Fibroblast of the conjunctiva (primary cell): ENCODE data around the gene WDR45B.
"Not testable (repeated sequence)": the region's sequence is repeated elsewhere in the genome, so short reads cannot be mapped to it uniquely, and the experiment has no call there.

Source experiments
- DNase-seq: peaks from one replicate; pipeline ENCODE4 v3.0.0-alpha.2; 2010; ENCODE audit warnings: low read depth

Gene WDR45B

DNA sequence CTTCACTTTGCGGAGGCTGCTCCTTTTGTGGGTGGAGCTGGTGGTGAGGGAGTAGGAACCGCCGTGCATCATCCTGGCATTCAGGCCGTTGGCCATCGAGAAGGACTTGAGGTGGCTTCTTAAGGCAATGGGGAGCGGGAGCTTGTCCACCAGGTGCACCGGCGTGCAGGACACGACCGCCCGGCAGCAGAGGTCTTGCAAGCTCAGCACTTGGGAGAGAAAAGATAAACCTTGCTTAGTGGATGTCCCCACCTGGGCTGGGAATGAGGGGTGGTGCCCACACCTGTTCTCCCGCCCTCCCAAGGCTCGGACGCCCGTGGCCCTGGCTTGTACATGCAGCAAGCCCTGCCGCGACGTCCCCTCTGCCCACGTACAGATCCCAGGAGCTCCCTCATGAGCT lies 9.7 kb upstream of the WDR45B start:
- no peak for DNase-seq

DNA sequence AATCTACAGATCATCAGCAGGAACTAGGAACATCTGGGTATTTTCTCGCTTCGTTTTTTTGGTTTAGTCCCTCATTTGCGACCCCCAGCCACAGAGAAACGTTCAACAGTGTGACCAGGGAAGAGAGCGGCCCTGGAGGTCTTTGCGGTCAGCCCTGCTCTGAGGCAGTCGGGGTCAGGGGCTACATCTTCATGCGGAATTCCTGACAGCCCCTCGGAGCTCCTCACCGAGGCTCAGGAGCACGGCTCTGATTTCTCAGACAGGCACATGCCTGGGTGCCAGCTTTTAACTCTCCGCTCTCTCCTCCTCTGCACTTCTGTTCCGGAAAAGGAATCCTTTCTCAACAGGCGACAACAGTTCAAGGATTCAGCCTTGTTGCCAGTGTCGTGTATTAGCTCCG lies 8.0 kb upstream of the WDR45B start:
- DNase-seq: no peak

DNA sequence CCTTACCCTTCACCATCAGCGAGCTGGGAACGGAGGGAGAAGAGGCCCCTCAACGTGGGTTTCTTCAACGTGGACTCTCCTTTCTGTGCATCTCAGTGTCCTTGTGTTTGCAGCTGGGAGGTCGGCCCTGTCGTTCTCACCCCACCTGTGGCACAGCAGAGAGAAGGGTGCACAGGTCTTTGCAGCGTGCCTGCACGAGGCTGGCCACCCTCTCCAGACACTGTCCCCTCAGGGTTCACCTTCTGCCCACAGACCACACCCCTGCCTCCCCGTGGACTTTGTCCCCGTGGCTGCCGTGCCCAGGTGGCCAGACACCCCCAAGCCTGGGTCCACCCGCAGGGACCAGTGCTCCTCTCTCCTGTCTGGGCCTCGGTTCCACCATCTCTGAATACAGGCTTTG lies 7.3 kb upstream of the WDR45B start:
- no peak for DNase-seq

DNA sequence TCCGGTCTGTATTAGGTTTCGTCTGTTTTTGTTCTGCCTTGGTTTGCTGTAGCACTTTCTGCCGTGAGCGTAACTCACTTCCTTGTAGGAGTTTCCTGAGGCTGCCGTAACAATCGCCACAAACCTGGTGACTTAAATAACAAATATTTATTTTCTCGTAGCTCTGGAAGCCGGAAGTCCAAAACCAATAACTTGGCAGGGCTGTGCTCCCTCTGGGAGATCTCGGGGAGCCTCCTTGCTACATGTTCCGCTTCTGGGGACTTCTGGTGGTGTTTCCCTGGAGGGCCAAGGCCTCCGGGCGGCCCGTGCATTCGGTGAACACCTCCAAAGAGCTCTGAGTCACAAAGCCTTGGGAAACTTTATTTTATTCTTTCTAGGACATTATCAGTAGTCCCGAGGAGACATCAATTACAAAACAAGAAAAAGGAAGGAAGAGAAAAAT lies 6.8 kb upstream of the WDR45B start:
- DNase-seq: no peak

DNA sequence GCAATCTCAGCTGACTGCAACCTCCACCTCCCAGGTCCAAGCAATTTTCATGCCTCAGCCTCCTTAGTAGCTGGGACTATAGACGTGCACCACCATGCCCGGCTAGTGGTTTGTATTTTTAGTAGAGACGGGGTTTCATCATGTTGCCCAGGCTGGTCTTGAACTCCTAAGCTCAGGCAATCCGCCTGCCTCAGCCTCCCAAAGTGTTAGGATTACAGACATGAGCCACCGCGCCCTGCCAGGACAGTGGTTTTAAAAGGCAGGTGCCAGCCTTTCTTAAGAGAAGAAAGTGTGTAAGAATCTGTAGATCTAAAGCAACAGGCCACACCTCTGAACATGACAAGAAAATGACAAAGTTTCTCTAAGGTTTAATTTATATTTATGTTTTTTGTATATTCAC lies 6.4 kb upstream of the WDR45B start:
- DNase-seq: not testable (repeated sequence)

DNA sequence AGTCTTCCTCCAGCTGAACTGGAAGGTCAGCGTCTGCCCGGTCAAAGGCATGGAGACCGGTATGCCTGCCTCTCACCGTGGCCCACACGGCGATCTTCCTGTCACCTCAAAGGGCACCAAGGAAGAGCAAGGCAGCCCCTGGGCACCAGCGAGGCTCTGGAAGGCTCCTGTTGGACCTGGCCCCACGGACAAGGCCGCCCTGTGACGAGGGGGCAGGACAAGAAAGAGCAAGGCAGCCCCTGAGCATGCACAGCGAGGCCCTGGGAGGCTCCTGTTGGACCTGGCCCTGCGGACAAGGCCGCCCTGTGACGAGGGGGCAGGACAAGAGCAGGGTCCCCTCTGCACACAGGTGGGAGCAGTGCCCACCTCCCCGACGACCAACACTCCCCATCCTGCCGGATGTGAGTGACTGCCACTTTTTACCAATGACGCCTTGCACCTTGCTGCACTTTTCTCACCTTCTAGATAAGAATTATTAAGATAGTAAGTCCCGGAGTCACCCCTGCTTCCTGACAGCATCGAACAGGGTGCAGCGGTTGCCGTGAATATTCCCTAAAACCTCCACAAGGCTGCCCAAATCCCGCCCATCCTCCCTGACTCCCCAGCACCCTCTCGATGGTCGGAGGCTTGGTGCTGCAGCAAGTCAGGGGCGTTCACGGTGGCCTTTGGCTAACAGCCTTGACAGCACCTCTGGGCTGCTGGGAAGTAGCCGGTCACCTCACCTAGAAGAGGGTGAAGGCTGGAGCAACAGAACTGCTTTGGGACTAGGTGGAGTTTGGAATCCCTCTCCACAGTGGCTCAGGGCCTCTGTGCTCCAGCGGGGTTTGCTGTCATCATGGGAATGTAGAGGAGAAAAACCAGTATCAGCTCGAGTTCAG lies 5.6 kb upstream of the WDR45B start:
- DNase-seq: no peak

DNA sequence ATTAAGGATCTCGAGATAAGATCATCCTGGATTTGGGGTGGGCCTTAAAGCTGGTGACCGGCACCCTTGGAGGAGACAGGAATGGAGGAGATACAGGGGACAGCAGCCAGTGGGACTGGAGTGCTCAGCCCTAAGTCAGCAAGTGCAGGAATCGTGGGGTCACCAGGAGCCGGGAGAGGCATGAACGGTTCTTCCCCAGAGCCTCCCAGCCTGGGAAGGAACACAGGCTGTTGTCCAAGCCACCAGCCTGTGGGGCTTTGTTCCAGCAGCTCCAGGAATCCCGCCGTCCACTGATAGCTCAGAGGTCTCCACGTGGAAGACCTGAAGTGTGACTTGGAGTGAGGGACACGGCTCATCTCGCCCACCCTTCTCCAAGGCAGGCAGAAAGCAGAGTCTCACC lies 2.5 kb upstream of the WDR45B start:
- no peak for DNase-seq

DNA sequence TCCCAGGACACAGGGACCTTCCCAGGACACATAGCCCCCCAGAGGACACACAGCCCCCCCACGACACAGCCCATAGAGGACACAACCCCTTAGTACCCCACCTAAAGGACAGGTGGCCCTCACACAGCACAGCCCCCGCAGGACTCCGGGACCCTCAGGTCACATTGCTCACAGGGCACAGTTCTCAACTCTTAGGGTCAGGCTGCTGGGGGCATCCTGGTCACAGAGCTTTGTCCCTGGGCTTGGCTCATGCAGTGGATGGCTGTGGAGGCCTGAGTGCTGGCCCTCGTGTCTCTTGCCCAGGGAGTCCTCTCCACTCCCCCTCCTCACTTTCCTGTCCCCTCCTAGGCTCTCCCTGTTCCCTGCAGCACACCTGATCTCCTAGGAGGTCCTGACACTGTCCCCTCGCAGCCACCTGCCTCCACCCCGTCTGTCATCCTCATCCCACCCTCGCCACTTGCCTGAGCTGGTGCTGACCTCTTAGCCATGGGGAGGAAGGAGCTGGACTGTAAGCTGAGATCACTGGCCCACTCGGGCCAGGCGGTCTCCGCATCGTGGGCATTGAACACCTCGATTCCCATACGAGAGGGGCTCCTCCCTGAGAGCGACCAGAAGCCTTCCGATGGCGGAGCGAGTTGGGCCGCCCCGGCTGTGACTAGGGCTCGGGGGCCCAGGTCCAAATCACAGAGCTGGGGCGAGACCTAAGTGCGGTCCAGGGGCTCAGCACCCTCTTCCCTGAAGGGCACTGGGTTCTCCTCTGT lies 1.4 kb upstream of the WDR45B start:
- DNase-seq: no peak

DNA sequence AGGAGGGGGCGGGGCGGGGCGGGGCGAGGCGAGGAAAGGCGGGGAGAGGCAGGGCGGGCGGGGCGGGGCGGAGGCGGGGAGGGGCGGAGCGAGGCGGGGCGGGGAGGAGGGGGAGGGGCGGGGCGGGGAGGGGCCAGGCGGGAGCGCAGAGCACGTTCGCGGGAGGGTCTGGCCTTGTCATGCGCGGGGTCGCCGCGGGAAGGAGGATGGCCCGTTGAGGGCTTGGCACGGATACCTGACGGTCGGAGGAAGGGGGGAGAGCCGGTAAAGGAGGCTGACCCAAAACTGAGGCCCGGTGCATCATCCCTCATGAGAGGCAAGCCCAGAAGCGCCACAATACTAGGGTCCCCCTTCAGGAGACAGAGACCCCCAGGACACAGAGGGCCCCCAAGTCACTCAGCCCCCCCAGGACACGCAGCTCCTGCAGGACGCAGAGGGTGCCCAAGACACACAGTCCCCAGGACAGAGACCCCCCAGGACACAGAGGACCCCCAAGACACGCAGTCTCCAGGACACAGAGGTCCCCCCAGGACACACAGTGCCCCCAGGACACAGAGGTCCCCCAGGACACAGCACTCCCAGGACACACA lies 593 bp upstream of the WDR45B start:
- no peak for DNase-seq

DNA sequence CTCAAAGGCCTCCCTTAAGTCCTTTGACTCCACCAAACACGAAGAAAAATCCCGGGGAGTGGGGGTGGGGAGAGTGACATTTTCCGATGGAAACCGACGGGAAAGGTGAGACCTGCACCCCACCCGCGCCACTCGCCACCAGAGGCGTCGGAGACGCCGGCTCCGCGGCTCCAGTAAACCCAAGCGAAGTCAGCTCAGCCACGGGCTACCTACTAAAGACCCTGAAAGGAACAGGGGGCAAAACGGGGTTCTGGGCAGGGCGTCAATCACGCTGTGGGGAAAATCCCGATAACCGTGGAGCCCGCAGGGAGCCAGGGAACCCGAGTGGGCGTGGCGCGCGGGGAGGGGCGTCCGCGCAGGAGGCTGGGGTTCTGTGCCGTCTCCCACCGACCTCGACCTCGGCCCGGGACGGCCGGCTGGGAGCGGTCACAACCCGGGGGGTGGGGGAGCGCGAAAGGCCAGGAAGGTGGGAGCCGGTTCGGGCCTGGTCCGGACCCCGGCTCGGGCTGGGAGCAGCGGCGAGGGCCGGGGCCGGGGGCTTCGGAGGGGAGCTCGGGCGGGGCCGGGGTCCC lies 565 bp downstream of the WDR45B start:
- no peak for DNase-seq

DNA sequence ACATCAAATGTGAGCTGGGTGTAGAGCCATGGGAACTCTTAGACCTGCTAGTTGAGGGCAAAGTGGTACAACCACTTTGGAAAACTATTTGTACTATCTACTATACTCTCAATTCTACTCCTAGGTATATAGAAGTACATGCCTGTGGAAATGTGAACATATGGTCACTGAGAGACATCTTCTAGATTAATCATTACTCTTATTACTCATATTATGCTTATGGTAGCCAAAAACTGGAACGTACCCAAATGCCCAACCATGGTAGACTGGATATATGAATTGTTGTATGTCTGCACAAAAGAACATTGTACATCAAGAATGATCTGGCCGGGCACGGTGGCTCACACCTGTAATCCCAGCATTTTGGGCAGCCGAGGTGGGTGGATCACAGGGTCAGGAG lies 2.7 kb downstream of the WDR45B start:
- no peak for DNase-seq

DNA sequence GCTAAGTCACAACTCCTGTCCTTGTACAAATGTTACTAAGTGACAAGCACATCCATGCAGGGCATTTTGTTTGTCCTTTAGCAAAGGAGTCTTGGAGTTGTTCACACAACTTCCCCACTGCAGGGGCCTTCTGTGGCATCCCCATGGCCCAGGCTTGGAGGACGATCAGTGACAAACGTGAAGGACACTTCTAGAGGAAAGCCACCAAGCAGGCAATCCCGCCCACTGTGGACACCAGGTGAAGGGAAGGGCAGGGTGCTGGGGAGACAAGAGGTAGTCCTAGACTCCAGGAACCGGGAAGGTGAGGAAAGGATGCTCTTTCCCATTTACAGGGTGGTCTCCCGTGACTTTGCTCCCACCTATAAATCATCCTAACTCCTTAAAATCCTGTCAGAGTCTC lies 4.1 kb downstream of the WDR45B start:
- DNase-seq: no peak

DNA sequence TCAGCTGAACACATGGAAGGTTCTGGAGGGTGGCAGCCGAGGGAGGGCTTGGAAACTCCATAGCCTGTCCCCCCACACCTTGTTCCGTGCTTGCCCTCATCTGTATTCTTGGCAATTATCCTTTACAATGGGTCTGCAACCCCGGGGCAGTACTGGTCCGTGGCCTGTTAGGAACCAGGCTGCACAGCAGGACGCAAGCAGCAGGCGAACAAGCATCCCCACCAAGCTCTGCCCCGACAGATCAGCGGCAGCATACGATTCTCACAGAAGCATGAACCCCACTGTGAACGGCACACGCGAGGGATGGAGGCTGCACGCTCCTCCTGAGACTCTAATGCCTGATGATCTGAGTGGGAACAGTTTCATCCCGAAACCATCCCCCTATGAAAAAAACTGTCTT lies 6.2 kb downstream of the WDR45B start:
- DNase-seq: no peak

DNA sequence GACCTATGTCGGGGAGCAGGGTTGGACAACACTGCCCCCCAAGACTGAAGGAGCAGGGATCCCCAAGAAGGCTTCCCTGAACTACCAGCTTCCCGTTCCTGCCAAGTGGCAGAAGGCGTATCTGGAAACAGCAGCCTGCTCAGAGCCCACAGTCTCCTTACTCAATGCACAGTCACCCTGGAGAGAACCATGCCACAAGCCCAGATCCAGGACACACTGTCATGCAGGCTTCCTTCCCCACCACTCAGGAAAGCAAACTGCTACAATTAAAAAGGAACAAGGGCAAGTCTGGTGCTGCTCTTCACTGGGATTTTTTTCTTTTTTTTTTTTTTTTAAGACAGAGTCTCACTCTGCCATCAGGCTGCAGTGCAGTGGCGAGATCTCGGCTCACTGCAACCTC lies 8.2 kb downstream of the WDR45B start:
- DNase-seq: no peak

DNA sequence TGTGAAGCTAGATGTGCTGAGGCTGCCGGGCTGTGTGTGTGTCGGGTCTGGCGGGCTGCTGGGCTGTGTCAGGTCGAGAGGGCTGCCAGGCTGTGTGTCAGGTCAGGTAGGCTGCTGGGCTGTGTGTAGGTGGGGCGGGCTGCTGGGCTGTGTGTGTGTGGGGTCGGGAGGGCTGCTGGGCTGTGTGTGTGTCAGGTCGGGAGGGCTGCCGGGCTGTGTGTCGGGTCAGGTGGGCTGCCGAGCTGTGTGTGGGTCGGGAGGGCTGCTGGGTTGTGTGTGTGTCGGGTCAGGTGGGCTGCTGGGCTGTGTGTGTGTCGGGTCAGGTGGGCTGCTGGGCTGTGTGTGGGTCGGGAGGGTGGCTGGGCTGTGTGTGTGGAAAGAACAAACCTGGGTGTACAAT lies 8.6 kb downstream of the WDR45B start:
- no peak for DNase-seq

DNA sequence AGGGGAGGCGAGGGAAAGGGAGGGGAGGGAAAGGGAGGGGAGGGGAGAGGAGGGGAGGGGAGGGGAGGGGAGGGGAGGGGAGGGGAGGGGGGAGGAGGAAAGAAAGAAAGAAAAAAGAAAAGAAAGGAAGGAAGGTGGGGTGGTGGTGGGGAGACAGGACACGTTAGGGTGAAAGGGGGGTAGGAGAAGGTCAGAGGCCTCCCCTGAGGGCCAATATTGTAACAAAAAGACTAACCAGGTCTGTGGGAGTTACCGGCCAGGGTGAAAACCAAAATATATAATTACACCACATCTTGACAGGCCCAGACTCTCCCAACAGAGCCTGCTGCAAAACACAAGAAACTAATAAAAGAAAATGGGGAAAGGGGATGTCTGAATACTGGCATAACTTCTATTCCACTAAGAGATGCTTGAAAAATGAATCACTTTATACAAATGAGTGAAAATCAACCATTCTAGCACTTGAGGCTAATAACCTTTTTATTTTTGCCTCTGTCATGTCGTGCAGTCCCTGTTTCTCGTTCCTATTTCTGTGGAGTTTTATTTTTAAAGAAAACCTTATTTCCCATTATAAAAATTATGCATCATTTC lies 10.0 kb downstream of the WDR45B start:
- no peak for DNase-seq

DNA sequence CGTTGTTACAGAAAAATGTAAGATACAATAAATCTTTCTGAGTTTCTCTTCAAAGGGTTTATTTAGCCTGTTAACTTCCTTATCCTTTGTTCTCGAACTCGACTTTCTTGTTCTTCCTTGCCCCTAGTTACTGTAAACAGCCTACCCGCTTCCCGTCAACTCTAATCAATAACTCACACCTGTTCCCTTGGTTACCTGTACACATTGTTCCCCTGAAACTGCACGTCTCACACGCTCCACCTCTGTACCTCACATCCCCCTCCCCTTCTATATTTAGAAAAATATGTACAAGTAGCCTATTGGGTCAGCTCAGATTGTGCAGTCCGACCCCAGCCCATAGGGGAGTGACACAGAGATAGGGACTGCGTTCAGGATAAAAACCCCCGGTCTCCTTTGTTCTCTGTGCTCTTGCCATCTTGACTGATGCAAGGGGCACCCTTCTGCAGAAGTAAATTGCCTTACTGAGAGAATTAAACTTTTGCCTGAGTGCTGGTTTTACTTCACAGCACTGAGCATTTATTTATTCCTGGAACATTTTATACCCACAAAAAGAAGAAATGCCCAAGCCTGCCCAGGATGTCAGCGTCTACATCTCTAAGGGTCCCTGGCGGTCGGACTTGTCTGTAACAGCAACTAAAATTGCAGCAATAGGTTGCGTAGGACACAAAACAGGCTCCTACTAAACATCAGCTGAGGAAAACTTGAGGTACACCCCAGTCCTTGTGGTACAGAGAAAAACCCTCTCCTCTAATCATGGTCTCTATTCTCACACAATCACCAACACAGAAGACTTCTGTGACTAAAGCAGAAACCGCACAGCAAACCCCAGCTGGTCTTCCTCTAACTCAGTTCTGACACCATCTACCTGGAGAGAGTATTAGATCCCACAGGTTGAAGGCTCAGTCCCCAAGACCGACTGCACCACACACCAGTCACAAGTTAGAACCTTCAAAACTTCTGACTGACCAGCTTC lies 11.3 kb downstream of the WDR45B start:
- no peak for DNase-seq

DNA sequence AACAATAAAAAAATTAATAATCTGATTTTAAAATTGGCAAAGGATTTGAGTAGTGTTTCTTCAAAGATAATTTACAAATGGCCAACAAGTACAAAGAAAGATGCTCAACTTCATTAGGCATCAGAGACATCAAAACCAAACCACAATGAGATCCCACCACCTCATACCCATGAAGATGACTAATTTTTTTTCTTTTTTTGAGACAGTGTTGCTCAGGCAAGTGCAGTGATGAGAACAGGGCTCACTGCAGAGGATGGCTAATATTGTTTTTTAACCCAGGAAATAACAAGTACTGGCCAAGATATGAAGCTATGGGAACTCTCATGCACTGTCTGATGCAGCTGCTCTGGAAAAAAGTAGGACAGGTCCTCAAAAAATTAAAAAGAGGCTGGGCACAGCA lies 14.9 kb downstream of the WDR45B start:
- no peak for DNase-seq

DNA sequence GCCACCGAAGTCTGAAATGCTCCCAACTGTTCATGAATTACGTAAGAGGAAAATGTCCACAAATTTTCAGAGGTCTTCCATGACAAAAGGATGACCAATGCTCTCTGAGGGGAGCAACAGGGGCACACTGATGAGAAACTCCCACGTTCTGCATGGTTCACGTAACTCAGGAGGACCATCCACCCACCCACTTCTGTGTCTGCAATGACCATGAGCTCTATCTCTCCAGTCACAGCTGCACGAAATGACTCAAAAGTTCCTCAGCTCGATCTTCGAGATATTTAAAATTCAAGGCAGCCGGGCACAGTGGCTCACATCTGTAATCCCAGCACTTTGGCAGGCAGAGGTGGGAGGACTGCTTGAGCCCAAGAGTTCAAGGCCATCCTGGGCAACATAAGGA lies 15.8 kb downstream of the WDR45B start:
- no peak for DNase-seq

DNA sequence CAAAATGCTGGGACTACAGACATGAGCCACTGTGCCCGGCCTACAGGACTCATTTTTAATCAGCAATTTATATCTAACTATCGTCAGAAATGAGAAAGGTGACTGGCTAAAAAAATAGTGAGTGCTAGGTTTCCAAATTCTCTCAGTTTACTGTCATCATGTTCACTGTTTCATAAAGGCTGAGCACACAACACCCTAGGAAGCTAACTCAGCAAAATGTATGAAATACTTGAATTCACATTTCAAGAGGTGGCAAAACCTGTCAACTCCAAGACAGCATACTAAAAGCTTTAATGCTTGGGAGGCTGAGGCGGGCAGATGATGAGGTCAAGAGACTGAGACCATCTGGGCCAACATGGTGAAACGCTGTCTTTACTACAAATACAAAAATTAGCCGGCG lies 16.7 kb downstream of the WDR45B start:
- DNase-seq: no peak

DNA sequence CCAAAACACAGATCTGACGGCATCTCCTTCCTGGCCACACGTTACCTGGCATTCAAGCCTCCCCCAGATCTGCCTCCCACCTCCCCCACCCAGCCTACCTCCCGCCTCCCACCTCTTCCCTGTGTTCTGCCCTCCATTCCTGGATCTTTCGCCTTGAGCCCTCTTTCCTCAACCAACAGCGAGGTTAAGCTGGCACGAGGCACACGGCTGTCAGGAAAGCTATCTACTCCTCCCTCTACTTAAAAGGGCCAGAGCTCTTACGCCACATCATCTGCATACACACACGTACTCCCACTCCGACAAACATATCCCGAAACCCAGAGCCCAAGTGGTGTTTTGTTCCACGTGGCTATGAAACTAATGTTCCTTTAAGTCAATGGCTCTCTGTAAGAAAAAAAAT lies 18.0 kb downstream of the WDR45B start:
- no peak for DNase-seq
